Measurements from ENCODE around the gene MANBA. TPM values are rescaled to one million over a fixed set of nuclear protein-coding genes. Genes with fewer than 3 reads are reported as not detected.

Gene MANBA
- total and polyA plus RNA-seq, 4 donors, result 19.9 to 100 (median 32.1) TPM

DNA sequence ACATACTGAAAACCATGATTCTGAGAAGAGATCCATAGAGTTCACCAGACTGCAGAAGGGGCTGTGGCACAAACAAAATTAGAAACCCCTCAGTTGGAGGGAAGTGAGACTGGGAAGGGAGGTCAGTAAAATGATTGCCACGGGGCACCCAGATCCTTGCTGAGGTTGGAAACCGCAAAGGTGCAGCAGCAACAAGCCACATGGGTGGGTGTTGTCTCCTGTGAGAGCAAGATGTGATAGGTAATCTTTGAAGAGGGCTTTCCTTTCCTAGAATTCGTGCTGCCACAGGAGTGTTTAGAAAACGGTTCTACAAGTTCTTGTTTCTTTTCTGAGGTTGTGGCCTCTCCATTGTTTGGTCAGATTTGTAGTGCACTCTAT, 174.1 kb downstream of the MANBA start:
- DNase-seq (no peak), ATAC-seq (ENCODE audit: insufficient read depth, low FRiP score) (no peak)
- WGBS, 2 donors, result 67 to 76% methylated on average over 4 of the region's 4 CpGs
- TF ChIP-seq CTCF (IDR thresholded peaks at IDR 0.05; ENCODE audit: control extremely low read depth, extremely low read depth), result no peak
- Histone ChIP-seq H3K27ac (ENCODE audit: low read depth in 1 of 2, low read length in 1 of 2) (no peak overlapping the region), H3K9ac (ENCODE audit: insufficient read depth in 1 of 2, low read length in 2 of 2) (no peak overlapping the region), H3K4me3 (no peak overlapping the region), H3K27me3 (ENCODE audit: control insufficient read depth in 3 of 3, insufficient read depth in 3 of 3, low read length in 2 of 3) (no peaks in the 10 kb centered on the region), H3K36me3 (ENCODE audit: control insufficient read depth in 4 of 4, insufficient read depth in 4 of 4, low read length in 4 of 4) (peaks cover 11 to 45% (median 24%) of the 10 kb centered on the region in 4 donors), H3K4me1 (ENCODE audit: control insufficient read depth in 5 of 5, insufficient read depth in 5 of 5, low read length in 5 of 5) (peaks cover 0 to 2% (median 0%) of the 10 kb centered on the region in 5 donors), H3K9me3 (ENCODE audit: control insufficient read depth in 4 of 4, insufficient read depth in 3 of 4, low read length in 3 of 4) (peaks cover 0 to 8% (median 0%) of the 10 kb centered on the region in 4 donors)

DNA sequence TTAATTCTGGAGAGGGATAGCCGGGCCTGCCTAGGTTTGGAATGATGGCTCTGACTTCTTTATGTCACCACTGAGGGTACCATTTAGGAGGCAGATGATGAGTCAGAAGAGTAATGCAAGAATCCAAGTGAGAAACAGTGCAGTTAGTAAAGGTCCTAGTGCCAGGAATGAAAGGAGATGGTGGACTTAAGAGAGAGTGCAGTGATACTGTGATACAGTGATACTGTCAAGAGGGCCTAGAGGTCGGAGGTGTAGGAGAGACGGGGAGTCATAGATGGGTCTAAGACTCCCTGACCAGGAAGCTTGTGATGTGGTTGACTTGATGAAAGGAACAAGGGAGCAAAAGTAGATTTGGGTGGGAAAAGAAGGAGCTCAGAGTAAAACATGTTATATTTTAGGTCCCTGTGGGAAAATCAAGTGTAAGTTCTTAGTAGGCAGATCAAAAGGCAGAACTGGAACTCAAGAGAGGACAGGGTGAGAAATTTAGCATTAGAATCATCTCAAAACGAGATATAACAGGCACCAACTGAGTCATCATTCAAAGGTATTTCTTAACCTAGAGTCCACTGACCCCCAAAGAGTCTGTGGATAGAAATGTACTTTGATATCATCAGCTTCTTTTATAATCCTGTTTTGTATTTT, 174.6 kb downstream of the MANBA start:
- Histone ChIP-seq H3K9me3 (ENCODE audit: control insufficient read depth in 4 of 4, insufficient read depth in 3 of 4, low read length in 3 of 4) (peaks cover 0 to 3% (median 0%) of the 10 kb centered on the region in 4 donors), H3K36me3 (ENCODE audit: control insufficient read depth in 4 of 4, insufficient read depth in 4 of 4, low read length in 4 of 4) (peaks cover 11 to 44% (median 19%) of the 10 kb centered on the region in 4 donors), H3K27ac (ENCODE audit: low read depth in 1 of 2, low read length in 1 of 2) (no peak overlapping the region), H3K4me3 (no peak overlapping the region), H3K9ac (ENCODE audit: insufficient read depth in 1 of 2, low read length in 2 of 2) (no peak overlapping the region), H3K27me3 (ENCODE audit: control insufficient read depth in 3 of 3, insufficient read depth in 3 of 3, low read length in 2 of 3) (no peaks in the 10 kb centered on the region), H3K4me1 (ENCODE audit: control insufficient read depth in 5 of 5, insufficient read depth in 5 of 5, low read length in 5 of 5) (peaks cover 0 to 2% (median 0%) of the 10 kb centered on the region in 5 donors)
- DNase-seq, result no peak
- TF ChIP-seq CTCF (IDR thresholded peaks at IDR 0.05; ENCODE audit: control extremely low read depth, extremely low read depth), result no peak
- WGBS, 2 donors, result 92 to 94% methylated on average over 4 of the region's 4 CpGs
- ATAC-seq (ENCODE audit: insufficient read depth, low FRiP score), result no peak

GRCh38 chr4:102585329-102585728, 175.4 kb downstream of the MANBA start:
- Histone ChIP-seq H3K9ac (ENCODE audit: insufficient read depth in 1 of 2, low read length in 2 of 2) (no peak overlapping the region), H3K4me1 (ENCODE audit: control insufficient read depth in 5 of 5, insufficient read depth in 5 of 5, low read length in 5 of 5) (peaks cover 0 to 2% (median 0%) of the 10 kb centered on the region in 5 donors), H3K27ac (ENCODE audit: low read depth in 1 of 2, low read length in 1 of 2) (no peak overlapping the region), H3K36me3 (ENCODE audit: control insufficient read depth in 4 of 4, insufficient read depth in 4 of 4, low read length in 4 of 4) (peaks cover 5 to 39% (median 18%) of the 10 kb centered on the region in 4 donors), H3K4me3 (no peak overlapping the region), H3K9me3 (ENCODE audit: control insufficient read depth in 4 of 4, insufficient read depth in 3 of 4, low read length in 3 of 4) (no peaks in the 10 kb centered on the region), H3K27me3 (ENCODE audit: control insufficient read depth in 3 of 3, insufficient read depth in 3 of 3, low read length in 2 of 3) (no peaks in the 10 kb centered on the region)
- DNase-seq (no peak), ATAC-seq (ENCODE audit: insufficient read depth, low FRiP score) (no peak)
- TF ChIP-seq CTCF (IDR thresholded peaks at IDR 0.05; ENCODE audit: control extremely low read depth, extremely low read depth), result no peak
- 95 to 99% methylated on average over 2 of the region's 2 CpGs for WGBS, 2 donors

GRCh38 chr4:102584091-102584490, 176.7 kb downstream of the MANBA start:
- Histone ChIP-seq H3K4me1 (ENCODE audit: control insufficient read depth in 5 of 5, insufficient read depth in 5 of 5, low read length in 5 of 5) (no peaks in the 10 kb centered on the region), H3K36me3 (ENCODE audit: control insufficient read depth in 4 of 4, insufficient read depth in 4 of 4, low read length in 4 of 4) (peaks cover 3 to 35% (median 18%) of the 10 kb centered on the region in 4 donors), H3K4me3 (no peak overlapping the region), H3K9ac (ENCODE audit: insufficient read depth in 1 of 2, low read length in 2 of 2) (no peak overlapping the region), H3K27ac (ENCODE audit: low read depth in 1 of 2, low read length in 1 of 2) (no peak overlapping the region), H3K27me3 (ENCODE audit: control insufficient read depth in 3 of 3, insufficient read depth in 3 of 3, low read length in 2 of 3) (no peaks in the 10 kb centered on the region), H3K9me3 (ENCODE audit: control insufficient read depth in 4 of 4, insufficient read depth in 3 of 4, low read length in 3 of 4) (no peaks in the 10 kb centered on the region)
- ATAC-seq (ENCODE audit: insufficient read depth, low FRiP score), result no peak
- no peak for DNase-seq
- 96 to 97% methylated on average over 1 of the region's 1 CpG for WGBS, 2 donors
- no peak for TF ChIP-seq CTCF (IDR thresholded peaks at IDR 0.05; ENCODE audit: control extremely low read depth, extremely low read depth)

Measured in lung (tissue), 12 donors.